H1 (cell line): ENCODE measurements around the gene GSG1L2. TPM values are rescaled to one million over a fixed set of nuclear protein-coding genes. Genes with fewer than 3 reads are reported as not detected.

Experiments used
- CREB1 ChIP-seq: IDR thresholded peaks from 2 replicates; pipeline ENCODE4 v1.6.1; 2012; ENCODE audit warnings: inconsistent platforms
- EZH2 ChIP-seq: fragments of 200-600 bp; sonication (generic); IDR thresholded peaks from 2 replicates; pipeline ENCODE4 v1.7.1; 2012; ENCODE audit warnings: low read depth, mild to moderate bottlenecking, moderate library complexity, low read length, inconsistent platforms; ENCODE audit not compliant: severe bottlenecking
- SIN3A ChIP-seq, 2 experiments: IDR thresholded peaks in 1 of 2; conservative IDR thresholded peaks in 1 of 2; 2 replicates each; pipeline ENCODE4 v1.6.1; 2011 to 2012; ENCODE audit warnings: low read length in 2 of 2, improper control_type of control experiment in 1 of 2, low read depth in 1 of 2, mild to moderate bottlenecking in 1 of 2
- SP2 ChIP-seq: IDR thresholded peaks from 2 replicates; pipeline ENCODE4 v1.6.1; 2012; ENCODE audit warnings: mild to moderate bottlenecking, low read length, inconsistent platforms
- TEAD4 ChIP-seq: IDR thresholded peaks from 2 replicates; pipeline ENCODE4 v1.6.1; 2012; ENCODE audit warnings: low read depth, low read length, inconsistent platforms, mixed read lengths
- polyA plus RNA-seq, 7 experiments: library from polyadenylated mRNA; depleted of rRNA in 3 of 7; stranded (reverse) in 5 of 7; unstranded in 2 of 7; fragments of >200 nt in 5 of 7; fragments of 200-250 nt in 2 of 7; gene quantifications; 1 replicate in 5 of 7; 2 replicates in 1 of 7; 4 replicates in 1 of 7; pipeline versions ENCODE4 v1.2.1 to v1.2.3, GENCODE V29; 2011 to 2013; ENCODE audit warnings: missing spikeins in 2 of 7, mixed read lengths in 2 of 7
- total RNA-seq: library from RNA; stranded (reverse); fragmentation: NEBNext Ultra II Directional; extraction: Animal tissue kit (Norgen Biotek cat#: 25700); gene quantifications from 2 replicates; pipeline ENCODE4 v1.2.1, GENCODE V29; 2021
- TF ChIP-seq, protein P1 (sequence below), 3 experiments: IDR thresholded peaks; 1 replicate in 2 of 3; 2 replicates in 1 of 3; pipeline versions ENCODE4 v1.5.1 to v1.6.1; 2011; ENCODE audit warnings: low read length in 3 of 3, mild to moderate bottlenecking in 3 of 3, inconsistent platforms in 2 of 3, low read depth in 1 of 3, moderate library complexity in 1 of 3; ENCODE audit not compliant: insufficient read depth in 1 of 3; ENCODE audit errors: control extremely low read depth in 1 of 3
- TF ChIP-seq, protein P2 (sequence below): IDR thresholded peaks from 2 replicates; pipeline ENCODE4 v1.6.1; 2012; ENCODE audit warnings: low read length, inconsistent platforms

GSG1L2 gene
- total and polyA plus RNA-seq, 2 of the 8 experiments (the other 6 are each of a cell fraction or from before 2014, with no cell fraction given), result not detected

GRCh38 chr17:9837551-9838471 is 15.9 kb upstream of the GSG1L2 start (continued):
- TF ChIP-seq, protein P1, sequence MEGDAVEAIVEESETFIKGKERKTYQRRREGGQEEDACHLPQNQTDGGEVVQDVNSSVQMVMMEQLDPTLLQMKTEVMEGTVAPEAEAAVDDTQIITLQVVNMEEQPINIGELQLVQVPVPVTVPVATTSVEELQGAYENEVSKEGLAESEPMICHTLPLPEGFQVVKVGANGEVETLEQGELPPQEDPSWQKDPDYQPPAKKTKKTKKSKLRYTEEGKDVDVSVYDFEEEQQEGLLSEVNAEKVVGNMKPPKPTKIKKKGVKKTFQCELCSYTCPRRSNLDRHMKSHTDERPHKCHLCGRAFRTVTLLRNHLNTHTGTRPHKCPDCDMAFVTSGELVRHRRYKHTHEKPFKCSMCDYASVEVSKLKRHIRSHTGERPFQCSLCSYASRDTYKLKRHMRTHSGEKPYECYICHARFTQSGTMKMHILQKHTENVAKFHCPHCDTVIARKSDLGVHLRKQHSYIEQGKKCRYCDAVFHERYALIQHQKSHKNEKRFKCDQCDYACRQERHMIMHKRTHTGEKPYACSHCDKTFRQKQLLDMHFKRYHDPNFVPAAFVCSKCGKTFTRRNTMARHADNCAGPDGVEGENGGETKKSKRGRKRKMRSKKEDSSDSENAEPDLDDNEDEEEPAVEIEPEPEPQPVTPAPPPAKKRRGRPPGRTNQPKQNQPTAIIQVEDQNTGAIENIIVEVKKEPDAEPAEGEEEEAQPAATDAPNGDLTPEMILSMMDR (IDR thresholded peaks at IDR 0.05; ENCODE audit: control extremely low read depth in 1 of 3, insufficient read depth in 1 of 3, low read depth in 1 of 3, low read length in 3 of 3), result no peak
- TF ChIP-seq, protein P2, sequence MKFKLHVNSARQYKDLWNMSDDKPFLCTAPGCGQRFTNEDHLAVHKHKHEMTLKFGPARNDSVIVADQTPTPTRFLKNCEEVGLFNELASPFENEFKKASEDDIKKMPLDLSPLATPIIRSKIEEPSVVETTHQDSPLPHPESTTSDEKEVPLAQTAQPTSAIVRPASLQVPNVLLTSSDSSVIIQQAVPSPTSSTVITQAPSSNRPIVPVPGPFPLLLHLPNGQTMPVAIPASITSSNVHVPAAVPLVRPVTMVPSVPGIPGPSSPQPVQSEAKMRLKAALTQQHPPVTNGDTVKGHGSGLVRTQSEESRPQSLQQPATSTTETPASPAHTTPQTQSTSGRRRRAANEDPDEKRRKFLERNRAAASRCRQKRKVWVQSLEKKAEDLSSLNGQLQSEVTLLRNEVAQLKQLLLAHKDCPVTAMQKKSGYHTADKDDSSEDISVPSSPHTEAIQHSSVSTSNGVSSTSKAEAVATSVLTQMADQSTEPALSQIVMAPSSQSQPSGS, result no peak
- TF ChIP-seq CREB1, result no peak
- TF ChIP-seq SP2, result no peak
- TF ChIP-seq TEAD4, result no peak
- no peak for TF ChIP-seq SIN3A (conservative IDR thresholded peaks at IDR 0.05 in 1 of 2, IDR thresholded peaks at IDR 0.05 in 1 of 2; ENCODE audit: low read depth in 1 of 2, low read length in 2 of 2)
- no peak for TF ChIP-seq EZH2
